ENCODE data around the gene ZNF45.

Gene ZNF45

DNA sequence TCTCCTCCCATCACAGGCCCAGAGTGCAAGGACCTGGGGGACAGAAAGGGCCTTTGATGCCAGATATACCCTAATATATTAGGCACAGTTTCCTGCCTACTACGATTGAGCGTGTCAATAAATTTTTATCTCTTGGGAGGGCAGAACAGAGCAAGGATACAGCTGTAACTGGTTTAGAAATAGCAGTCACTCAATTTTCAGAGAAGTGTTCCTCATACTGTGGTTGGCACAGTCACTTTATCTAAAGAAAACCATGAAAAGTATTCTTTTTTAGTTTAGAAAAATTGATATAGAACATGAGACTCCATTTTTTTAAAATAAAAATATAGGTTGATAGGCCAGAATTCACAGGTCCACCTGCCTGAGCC lies 48.4 kb upstream of the ZNF45 start:
- Histone ChIP-seq H3F3A (ENCODE audit: low read depth) (no peaks in the 10 kb centered on the region), H3K9ac (ENCODE audit: low read depth, low read length, poor library complexity, severe bottlenecking) (peak overlapping the region; percentile 74), H4K20me1 (ENCODE audit: insufficient read depth, low read length, poor library complexity, severe bottlenecking) (no peaks in the 10 kb centered on the region), H3K4me1 (ENCODE audit: insufficient read depth, low read length, poor library complexity, severe bottlenecking) (peaks cover 5% of the 10 kb centered on the region), H3K4me3 (ENCODE audit: low read length, poor library complexity, severe bottlenecking) (peak overlapping the region; percentile 87), H2AFZ (ENCODE audit: low read length) (peak overlapping the region; percentile 85), H3K27me3 (ENCODE audit: insufficient read depth, low read length, poor library complexity, severe bottlenecking) (no peaks in the 10 kb centered on the region), H3K4me2 (ENCODE audit: low read depth, low read length, poor library complexity, severe bottlenecking) (peak overlapping the region; percentile 85), H3K9me2 (replicated peaks; ENCODE audit: low read depth, low read length) (no peaks in the 10 kb centered on the region), H3K9me3 (ENCODE audit: insufficient read depth, low read depth, low read length) (no peaks in the 10 kb centered on the region), H3K36me3 (ENCODE audit: insufficient read depth, low read length) (no peaks in the 10 kb centered on the region), H3K79me2 (ENCODE audit: insufficient read depth, low read length) (no peaks in the 10 kb centered on the region; the same call in 1 of the 2 replicates)
- no peak for TF ChIP-seq EZH2phosphoT487 (IDR thresholded peaks at IDR 0.05; ENCODE audit: borderline replicate concordance)
- no peak for TF ChIP-seq CTCF (conservative IDR thresholded peaks at IDR 0.05; ENCODE audit: low read length)

DNA sequence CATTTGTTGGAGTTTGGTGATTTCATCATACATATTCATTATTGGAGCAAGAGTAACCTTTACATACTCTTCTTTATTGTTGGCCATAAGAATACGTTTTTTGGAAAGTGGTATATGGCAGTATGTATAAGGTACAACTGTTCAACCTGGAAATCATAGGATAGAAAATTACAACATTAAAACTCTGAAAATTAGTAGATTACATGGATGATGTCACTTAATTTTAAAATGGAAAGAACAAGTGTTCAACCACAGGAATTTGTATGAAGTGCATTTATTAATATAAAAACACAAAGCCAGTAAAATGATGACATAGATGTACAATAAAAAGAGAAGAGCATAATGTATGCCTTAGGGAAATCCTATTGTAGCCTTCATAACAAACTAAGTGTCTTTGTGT lies 41.6 kb upstream of the ZNF45 start:
- no peaks in the 10 kb centered on the region for H3K9me3 ChIP-seq (ENCODE audit: insufficient read depth, low read depth, low read length)
- H3K4me2 ChIP-seq (ENCODE audit: low read depth, low read length, poor library complexity, severe bottlenecking) = no peak overlapping the region
- no peak overlapping the region for H3K9ac ChIP-seq (ENCODE audit: low read depth, low read length, poor library complexity, severe bottlenecking)
- H3K36me3 ChIP-seq (ENCODE audit: insufficient read depth, low read length) = no peaks in the 10 kb centered on the region
- H3K79me2 ChIP-seq (ENCODE audit: insufficient read depth, low read length) = no peaks in the 10 kb centered on the region
- H4K20me1 ChIP-seq (ENCODE audit: insufficient read depth, low read length, poor library complexity, severe bottlenecking) = no peaks in the 10 kb centered on the region
- TF ChIP-seq EZH2phosphoT487 (IDR thresholded peaks at IDR 0.05; ENCODE audit: borderline replicate concordance) = no peak
- no peak for TF ChIP-seq CTCF (conservative IDR thresholded peaks at IDR 0.05; ENCODE audit: low read length)
- peaks cover 11% of the 10 kb centered on the region for H3K27me3 ChIP-seq (ENCODE audit: insufficient read depth, low read length, poor library complexity, severe bottlenecking)
- no peaks in the 10 kb centered on the region for H3K9me2 ChIP-seq (replicated peaks; ENCODE audit: low read depth, low read length)
- H2AFZ ChIP-seq (ENCODE audit: low read length) = no peak overlapping the region
- H3K4me3 ChIP-seq (ENCODE audit: low read length, poor library complexity, severe bottlenecking) = no peak overlapping the region
- no peaks in the 10 kb centered on the region for H3F3A ChIP-seq (ENCODE audit: low read depth)
- no peaks in the 10 kb centered on the region for H3K4me1 ChIP-seq (ENCODE audit: insufficient read depth, low read length, poor library complexity, severe bottlenecking)

GRCh38 chr19:43966079-43966694 lies 31.1 kb upstream of the ZNF45 start:
- Histone ChIP-seq H3F3A (ENCODE audit: low read depth) (no peaks in the 10 kb centered on the region), H3K9me2 (replicated peaks; ENCODE audit: low read depth, low read length) (no peaks in the 10 kb centered on the region), H3K9ac (ENCODE audit: low read depth, low read length, poor library complexity, severe bottlenecking) (no peak overlapping the region), H3K4me3 (ENCODE audit: low read length, poor library complexity, severe bottlenecking) (no peak overlapping the region), H3K79me2 (ENCODE audit: insufficient read depth, low read length) (no peaks in the 10 kb centered on the region), H3K4me1 (ENCODE audit: insufficient read depth, low read length, poor library complexity, severe bottlenecking) (no peaks in the 10 kb centered on the region), H2AFZ (ENCODE audit: low read length) (no peak overlapping the region), H3K4me2 (ENCODE audit: low read depth, low read length, poor library complexity, severe bottlenecking) (no peak overlapping the region), H3K27me3 (ENCODE audit: insufficient read depth, low read length, poor library complexity, severe bottlenecking) (no peaks in the 10 kb centered on the region), H3K9me3 (ENCODE audit: insufficient read depth, low read depth, low read length) (peaks cover 5% of the 10 kb centered on the region), H3K36me3 (ENCODE audit: insufficient read depth, low read length) (no peaks in the 10 kb centered on the region), H4K20me1 (ENCODE audit: insufficient read depth, low read length, poor library complexity, severe bottlenecking) (no peaks in the 10 kb centered on the region)
- TF ChIP-seq EZH2phosphoT487 (IDR thresholded peaks at IDR 0.05; ENCODE audit: borderline replicate concordance) (no peak), CTCF (conservative IDR thresholded peaks at IDR 0.05; ENCODE audit: low read length) (no peak)
